HepG2 (cell line): ENCODE data around the gene AFAP1. TPM values are rescaled to one million over a fixed set of nuclear protein-coding genes. Genes with fewer than 3 reads are reported as not detected.

Experiments
- ATAC-seq: fragments of 200-7000 bp; cut with Tn5 transposase; 3 replicates; pipeline ENCODE4 v1.9.1; 2020; ENCODE audit warnings: mild to moderate bottlenecking, moderate library complexity
- BruUV-seq: library from RNA; stranded (reverse); fragments of 400-500 nt; replicated peaks from 2 replicates; lab custom pipeline; 2021; lab: Mats Ljungman, UMichigan
- CTCF ChIA-PET: fragments of 300-600 bp; formaldehyde crosslinking; extraction: SDS; loops from one replicate; lab custom pipeline; 2021; ENCODE audit warnings: low total read pairs, inconsistent platforms, low intra/inter-chr PET ratio; lab: Yijun Ruan, JAX
- POLR2A ChIA-PET: fragments of 350-600 bp; sonication (Branson Sonifier 250); formaldehyde crosslinking; loops from one replicate; lab custom pipeline; 2020; ENCODE audit warnings: antibody characterized with exemption, inconsistent platforms; lab: Yijun Ruan, JAX
- DNase-seq: peaks from one replicate; pipeline ENCODE4 v3.0.0-alpha.2; 2015; ENCODE audit warnings: low spot score
- FAIRE-seq: peaks from 3 replicates; lab custom pipeline; 2011; peaks lifted over from hg19 to GRCh38; lab: Jason Lieb, UNC
- H2AFZ ChIP-seq: one replicate; pipeline ENCODE4 v1.6.1; 2011; ENCODE audit warnings: low read length, inconsistent platforms
- H3K27ac ChIP-seq: fragments of 300-600 bp; 3 replicates; pipeline ENCODE4 v1.8.0; 2011; ENCODE audit warnings: mixed run types, mild to moderate bottlenecking, mixed read lengths, low read length, inconsistent platforms; ENCODE audit not compliant: insufficient read depth; ENCODE audit errors: extremely low read length
- H3K27me3 ChIP-seq, 2 experiments: fragments of 200-600 bp in 1 of 2; 2 replicates in 1 of 2; 3 replicates in 1 of 2; pipeline versions ENCODE4 v1.6.0 to v1.8.0; 2011; ENCODE audit warnings: low read length in 2 of 2, mild to moderate bottlenecking in 2 of 2, moderate library complexity in 2 of 2, inconsistent platforms in 1 of 2; ENCODE audit not compliant: insufficient read depth in 2 of 2, control insufficient read depth in 1 of 2
- H3K36me3 ChIP-seq, 2 experiments: fragments of 200-600 bp in 1 of 2; replicated peaks in 1 of 2; 2 replicates in 1 of 2; 3 replicates in 1 of 2; pipeline versions ENCODE4 v1.5.1 to v1.8.0; 2011; ENCODE audit warnings: low read length in 2 of 2, inconsistent platforms in 1 of 2; ENCODE audit not compliant: insufficient read depth in 2 of 2, control insufficient read depth in 1 of 2
- H3K4me1 ChIP-seq: 2 replicates; pipeline ENCODE4 v1.5.1; 2012; ENCODE audit warnings: low read length, inconsistent platforms; ENCODE audit not compliant: insufficient read depth
- H3K4me2 ChIP-seq: 2 replicates; pipeline ENCODE4 v1.6.0; 2011; ENCODE audit warnings: low read depth, low read length, inconsistent platforms
- H3K4me3 ChIP-seq, 3 experiments: fragments of 200-600 bp in 1 of 3; sonication (generic), shearing (Covaris generic) in 1 of 3; replicated peaks in 1 of 3; 2 replicates each; pipeline ENCODE4 v1.5.1; 2011 to 2016; ENCODE audit warnings: low read length in 3 of 3, inconsistent platforms in 2 of 3, low read depth in 2 of 3, mild to moderate bottlenecking in 2 of 3, control low read depth in 1 of 3, mixed read lengths in 1 of 3; ENCODE audit not compliant: insufficient read depth in 1 of 3
- H3K79me2 ChIP-seq: one replicate; pipeline ENCODE4 v1.6.1; 2011; ENCODE audit warnings: low read length, inconsistent platforms; ENCODE audit not compliant: insufficient read depth
- H3K9ac ChIP-seq: 2 replicates; pipeline ENCODE4 v1.6.0; 2011; ENCODE audit warnings: mild to moderate bottlenecking, low read depth, low read length, inconsistent platforms; ENCODE audit not compliant: insufficient read depth
- H3K9me3 ChIP-seq: 2 replicates; pipeline ENCODE4 v1.5.1; 2012; ENCODE audit warnings: mild to moderate bottlenecking, low read length
- H4K20me1 ChIP-seq: 2 replicates; pipeline ENCODE4 v1.6.0; 2011; ENCODE audit warnings: inconsistent platforms, mild to moderate bottlenecking, low read length, moderate library complexity; ENCODE audit not compliant: insufficient read depth
- ARNT2 ChIP-seq: sonication (generic); formaldehyde crosslinking; IDR thresholded peaks from 2 replicates; pipeline ENCODE4 v1.8.0; 2022; ENCODE audit warnings: mild to moderate bottlenecking, low read depth, missing genetic modification reagents, moderate library complexity
- GABPA ChIP-seq, 2 experiments: IDR thresholded peaks; 2 replicates each; pipeline ENCODE4 v1.6.1; 2011 to 2016; ENCODE audit warnings: low read depth in 2 of 2, low read length in 1 of 2, missing biosample characterization in 1 of 2, missing genetic modification characterization in 1 of 2
- KDM5B ChIP-seq: sonication (generic); formaldehyde crosslinking; IDR thresholded peaks from 2 replicates; pipeline ENCODE4 v1.4.0; 2020; ENCODE audit warnings: missing genetic modification reagents, mild to moderate bottlenecking, borderline replicate concordance
- MXD1 ChIP-seq: sonication (generic); formaldehyde crosslinking; IDR thresholded peaks from 2 replicates; pipeline ENCODE4 v1.4.0; 2020; ENCODE audit warnings: mild to moderate bottlenecking, missing genetic modification reagents
- NFYB ChIP-seq: sonication (generic); formaldehyde crosslinking; IDR thresholded peaks from 2 replicates; pipeline ENCODE4 v1.4.0; 2020; ENCODE audit warnings: missing genetic modification reagents
- PRPF4 ChIP-seq: fragments of 200-400 bp; formaldehyde crosslinking; IDR thresholded peaks from 2 replicates; pipeline ENCODE4 v1.6.1; 2016; ENCODE audit warnings: low read length, low read depth; ENCODE audit not compliant: poor library complexity, severe bottlenecking
- THAP7 ChIP-seq: sonication (generic); formaldehyde crosslinking; IDR thresholded peaks from 2 replicates; pipeline ENCODE4 v1.8.1; 2023; ENCODE audit warnings: mild to moderate bottlenecking, missing genetic modification reagents
- ZBTB7B ChIP-seq: sonication (generic); formaldehyde crosslinking; IDR thresholded peaks from 2 replicates; pipeline ENCODE4 v1.4.0; 2020; ENCODE audit warnings: missing genetic modification reagents
- ZSCAN31 ChIP-seq: sonication (generic); formaldehyde crosslinking; IDR thresholded peaks from 2 replicates; pipeline ENCODE4 v1.5.0; 2020; ENCODE audit warnings: low read depth, mild to moderate bottlenecking, missing genetic modification reagents
- WGBS: methylation state at CpG from one replicate; pipeline ENCODE4 v1.1.6; 2017; ENCODE audit warnings: low lambda C conversion rate; 5-methylcytosine and 5-hydroxymethylcytosine counted together
- in situ Hi-C: cut with HindIII; loops from 2 replicates; pipeline ENCODE4 v1.10.0; 2017; ENCODE audit warnings: low pct_unique_long_range_greater_than_20kb; ENCODE audit not compliant: extremely low pct_ligation_motif_present
- intact Hi-C: fragments of 100-400 bp; cut with micrococcal nuclease; formaldehyde crosslinking; loops from one replicate; pipeline ENCODE4 v1.10.0; 2022; ENCODE audit not compliant: unreplicated experiment
- polyA plus RNA-seq, 8 experiments: library from polyadenylated mRNA; depleted of rRNA in 3 of 8; stranded (reverse) in 7 of 8; unstranded in 1 of 8; fragments of >200 nt; fragmentation: Illumina TruSeq in 4 of 8; extraction: Trizol in 4 of 8; gene quantifications; 2 replicates each; pipeline versions ENCODE4 v1.2.1 to v1.2.3, GENCODE V29; 2011 to 2016; ENCODE audit warnings: low read depth in 4 of 8, missing spikeins in 1 of 8, mixed read lengths in 1 of 8; ENCODE audit not compliant: insufficient read depth in 1 of 8
- total RNA-seq, 5 experiments: library from RNA; depleted of rRNA; stranded (reverse); fragments of >200 nt; fragmentation: Illumina TruSeq; extraction: Trizol; gene quantifications; 2 replicates each; pipeline ENCODE4 v1.2.3, GENCODE V29; 2016; ENCODE audit warnings: low read depth in 1 of 5
- TF ChIP-seq, protein P1 (sequence below): sonication (generic); formaldehyde crosslinking; IDR thresholded peaks from 2 replicates; pipeline ENCODE4 v1.5.1; 2020; ENCODE audit warnings: mild to moderate bottlenecking, missing genetic modification reagents, moderate library complexity

Gene AFAP1
- total and polyA plus RNA-seq, 2 of the 13 experiments (the other 11 are each of a cell fraction or from before 2014, with no cell fraction given) = 2.5 TPM

DNA sequence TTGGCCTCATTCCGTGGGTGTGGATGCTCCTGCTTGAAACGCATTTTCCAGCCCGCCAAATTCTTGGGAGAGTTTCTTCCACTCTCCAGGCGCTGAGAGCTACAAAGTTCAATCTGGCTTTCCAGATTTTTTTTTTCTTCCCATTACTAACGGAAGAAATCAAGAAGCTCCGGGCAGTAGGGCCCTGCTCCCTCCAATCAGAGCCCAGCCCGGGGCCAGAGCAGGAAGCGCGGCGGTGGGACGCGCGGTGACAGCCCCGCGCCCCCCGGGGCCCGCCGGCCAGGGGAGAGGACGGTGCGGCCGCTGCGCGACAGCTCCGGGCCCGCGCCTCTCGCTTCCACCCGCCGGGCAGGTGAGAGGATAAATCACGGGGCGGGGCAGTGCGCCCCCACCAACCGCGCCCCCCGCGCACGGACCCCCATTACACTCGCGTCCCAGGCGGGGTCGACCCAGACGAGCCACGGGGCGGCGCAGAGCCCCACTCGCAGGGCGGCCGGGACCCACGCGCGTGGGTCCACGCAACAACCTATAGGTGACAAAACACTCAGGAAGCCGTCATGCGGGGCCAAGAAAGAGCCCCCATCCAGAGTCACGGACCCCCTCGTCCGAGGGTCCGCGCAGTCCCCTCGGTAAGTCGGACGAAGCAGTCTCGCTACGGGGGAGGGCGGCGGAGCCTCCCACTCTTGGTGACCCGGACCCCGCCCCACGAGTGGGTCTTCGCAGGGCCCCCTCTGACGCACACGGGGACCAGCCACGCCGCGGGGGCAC is 868 bp downstream of the AFAP1 start:
- Histone ChIP-seq H3K4me1 (peaks cover 52% of the 10 kb centered on the region), H3K4me2 (peak overlapping the region; percentile 89), H3K27ac (no peak overlapping the region), H3K27me3 (no peaks in the 10 kb centered on the region), H3K4me3 (peak overlapping the region; percentile 63 to 85 (median 83)), H2AFZ (no peak overlapping the region), H3K36me3 (no peaks in the 10 kb centered on the region), H3K9me3 (no peaks in the 10 kb centered on the region), H3K9ac (peak overlapping the region; percentile 78), H4K20me1 (no peaks in the 10 kb centered on the region), H3K79me2 (no peaks in the 10 kb centered on the region)
- DNase-seq = no peak
- peak; percentile 23; the same call in 1 of the 3 replicates for ATAC-seq
- in situ Hi-C loops = no loop called here
- intact Hi-C loops = no loop called here
- WGBS = 10% methylated on average over 13 of the region's 75 CpGs
- ChIA-PET POLR2A (interaction anchor here (1.1 kb wide), 2 partner anchors 9 to 132 kb away, joined by 3 to 7 read pairs; no protein-coding TSS in a partner anchor), CTCF (no interaction called here)
- no peak for FAIRE-seq
- no TSS peak for BruUV-seq
- 0 out of 2 replicates have a peak, but pooled peaks have one; percentile 31 for TF ChIP-seq MXD1 (CRISPR knock-in tag)
- TF ChIP-seq, protein P1, sequence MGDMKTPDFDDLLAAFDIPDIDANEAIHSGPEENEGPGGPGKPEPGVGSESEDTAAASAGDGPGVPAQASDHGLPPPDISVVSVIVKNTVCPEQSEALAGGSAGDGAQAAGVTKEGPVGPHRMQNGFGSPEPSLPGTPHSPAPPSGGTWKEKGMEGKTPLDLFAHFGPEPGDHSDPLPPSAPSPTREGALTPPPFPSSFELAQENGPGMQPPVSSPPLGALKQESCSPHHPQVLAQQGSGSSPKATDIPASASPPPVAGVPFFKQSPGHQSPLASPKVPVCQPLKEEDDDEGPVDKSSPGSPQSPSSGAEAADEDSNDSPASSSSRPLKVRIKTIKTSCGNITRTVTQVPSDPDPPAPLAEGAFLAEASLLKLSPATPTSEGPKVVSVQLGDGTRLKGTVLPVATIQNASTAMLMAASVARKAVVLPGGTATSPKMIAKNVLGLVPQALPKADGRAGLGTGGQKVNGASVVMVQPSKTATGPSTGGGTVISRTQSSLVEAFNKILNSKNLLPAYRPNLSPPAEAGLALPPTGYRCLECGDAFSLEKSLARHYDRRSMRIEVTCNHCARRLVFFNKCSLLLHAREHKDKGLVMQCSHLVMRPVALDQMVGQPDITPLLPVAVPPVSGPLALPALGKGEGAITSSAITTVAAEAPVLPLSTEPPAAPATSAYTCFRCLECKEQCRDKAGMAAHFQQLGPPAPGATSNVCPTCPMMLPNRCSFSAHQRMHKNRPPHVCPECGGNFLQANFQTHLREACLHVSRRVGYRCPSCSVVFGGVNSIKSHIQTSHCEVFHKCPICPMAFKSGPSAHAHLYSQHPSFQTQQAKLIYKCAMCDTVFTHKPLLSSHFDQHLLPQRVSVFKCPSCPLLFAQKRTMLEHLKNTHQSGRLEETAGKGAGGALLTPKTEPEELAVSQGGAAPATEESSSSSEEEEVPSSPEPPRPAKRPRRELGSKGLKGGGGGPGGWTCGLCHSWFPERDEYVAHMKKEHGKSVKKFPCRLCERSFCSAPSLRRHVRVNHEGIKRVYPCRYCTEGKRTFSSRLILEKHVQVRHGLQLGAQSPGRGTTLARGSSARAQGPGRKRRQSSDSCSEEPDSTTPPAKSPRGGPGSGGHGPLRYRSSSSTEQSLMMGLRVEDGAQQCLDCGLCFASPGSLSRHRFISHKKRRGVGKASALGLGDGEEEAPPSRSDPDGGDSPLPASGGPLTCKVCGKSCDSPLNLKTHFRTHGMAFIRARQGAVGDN (CRISPR knock-in tag) = peak; percentile 39
- TF ChIP-seq KDM5B (CRISPR knock-in tag) = 0 out of 2 replicates have a peak, but pooled peaks have one; percentile 20
- TF ChIP-seq GABPA (IDR thresholded peaks at IDR 0.05; ENCODE audit: low read depth, low read length) = no peak
- TF ChIP-seq GABPA (CRISPR knock-in tag; IDR thresholded peaks at IDR 0.05; ENCODE audit: low read depth) = no peak
- no peak for TF ChIP-seq THAP7 (CRISPR knock-in tag)
- TF ChIP-seq ZSCAN31 (CRISPR knock-in tag) = no peak
- TF ChIP-seq ZBTB7B (CRISPR knock-in tag) = peak; percentile 58; the same call in 1 of the 2 replicates
- 0 out of 2 replicates have a peak, but pooled peaks have one; percentile 34 for TF ChIP-seq ARNT2
- TF ChIP-seq NFYB (CRISPR knock-in tag) = 0 out of 2 replicates have a peak, but pooled peaks have one; percentile 29
- no peak for TF ChIP-seq PRPF4
